Parathyroid adenoma (tissue), 2 donors: ENCODE data around the gene RAB3GAP1.

ENCODE experiments used
- H2AFZ ChIP-seq: fragments of 300-600 bp; sonication (generic); one replicate; pipeline ENCODE4 v1.7.0; 2017; ENCODE audit warnings: antibody characterized with exemption, mild to moderate bottlenecking
- H3K27ac ChIP-seq: fragments of 300-600 bp; sonication (generic); one replicate; pipeline ENCODE4 v1.7.0; 2017
- H3K27me3 ChIP-seq: fragments of 300-600 bp; sonication (generic); one replicate; pipeline ENCODE4 v1.7.0; 2017; ENCODE audit warnings: low read length; ENCODE audit not compliant: control insufficient read depth, insufficient read depth
- H3K36me3 ChIP-seq: fragments of 300-600 bp; sonication (generic); one replicate; pipeline ENCODE4 v1.7.0; 2017; ENCODE audit warnings: low read length; ENCODE audit not compliant: control insufficient read depth, insufficient read depth
- H3K4me1 ChIP-seq: fragments of 300-600 bp; sonication (generic); one replicate; pipeline ENCODE4 v1.7.0; 2017; ENCODE audit warnings: control low read depth
- H3K4me2 ChIP-seq: fragments of 300-600 bp; sonication (generic); one replicate; pipeline ENCODE4 v1.7.0; 2017; ENCODE audit warnings: low read length
- H3K4me3 ChIP-seq: fragments of 300-600 bp; sonication (generic); one replicate; pipeline ENCODE4 v1.7.0; 2017; ENCODE audit warnings: low read depth, low read length
- H3K79me2 ChIP-seq: fragments of 300-600 bp; sonication (generic); one replicate; pipeline ENCODE4 v1.7.0; 2017; ENCODE audit warnings: control low read depth
- H3K9ac ChIP-seq: fragments of 300-600 bp; sonication (generic); one replicate; pipeline ENCODE4 v1.7.0; 2017; ENCODE audit warnings: mild to moderate bottlenecking
- H3K9me3 ChIP-seq: fragments of 300-600 bp; sonication (generic); one replicate; pipeline ENCODE4 v1.7.0; 2017; ENCODE audit warnings: low read length; ENCODE audit not compliant: control insufficient read depth
- CTCF ChIP-seq: fragments of 300-600 bp; sonication (generic); IDR thresholded peaks from one replicate; pipeline ENCODE4 v1.7.0; 2017; ENCODE audit warnings: antibody characterized with exemption, mild to moderate bottlenecking
- donor health status: primary hyperparathyroidism.

The RAB3GAP1 gene

DNA sequence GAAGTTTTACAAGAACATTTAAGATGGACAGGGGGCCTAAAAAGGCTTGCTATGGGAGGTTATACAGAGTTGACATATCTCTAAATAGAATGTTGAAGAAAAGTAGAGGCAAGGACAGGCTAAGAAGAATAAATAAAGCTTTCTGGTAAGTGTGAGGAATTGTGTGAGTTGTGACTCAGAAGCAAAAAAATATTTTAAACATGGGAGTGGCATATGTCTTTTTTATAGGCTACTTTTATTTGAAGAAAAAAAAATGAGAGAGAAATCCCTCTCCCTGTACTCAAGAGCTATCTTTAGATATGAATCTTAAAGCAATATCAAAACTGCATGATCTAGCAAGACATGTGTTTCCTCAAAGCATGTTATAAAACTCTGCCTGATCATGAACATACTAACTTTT lies 41.1 kb downstream of the RAB3GAP1 start:
- Histone ChIP-seq H3K9me3 (no peaks in the 10 kb centered on the region), H3K36me3 (no peaks in the 10 kb centered on the region), H3K4me1 (no peaks in the 10 kb centered on the region), H3K9ac (no peak overlapping the region), H3K27ac (no peak overlapping the region), H3K4me3 (no peak overlapping the region), H3K27me3 (no peaks in the 10 kb centered on the region), H2AFZ (no peak overlapping the region), H3K79me2 (peaks cover 8% of the 10 kb centered on the region), H3K4me2 (no peak overlapping the region)
- no peak for TF ChIP-seq CTCF

DNA sequence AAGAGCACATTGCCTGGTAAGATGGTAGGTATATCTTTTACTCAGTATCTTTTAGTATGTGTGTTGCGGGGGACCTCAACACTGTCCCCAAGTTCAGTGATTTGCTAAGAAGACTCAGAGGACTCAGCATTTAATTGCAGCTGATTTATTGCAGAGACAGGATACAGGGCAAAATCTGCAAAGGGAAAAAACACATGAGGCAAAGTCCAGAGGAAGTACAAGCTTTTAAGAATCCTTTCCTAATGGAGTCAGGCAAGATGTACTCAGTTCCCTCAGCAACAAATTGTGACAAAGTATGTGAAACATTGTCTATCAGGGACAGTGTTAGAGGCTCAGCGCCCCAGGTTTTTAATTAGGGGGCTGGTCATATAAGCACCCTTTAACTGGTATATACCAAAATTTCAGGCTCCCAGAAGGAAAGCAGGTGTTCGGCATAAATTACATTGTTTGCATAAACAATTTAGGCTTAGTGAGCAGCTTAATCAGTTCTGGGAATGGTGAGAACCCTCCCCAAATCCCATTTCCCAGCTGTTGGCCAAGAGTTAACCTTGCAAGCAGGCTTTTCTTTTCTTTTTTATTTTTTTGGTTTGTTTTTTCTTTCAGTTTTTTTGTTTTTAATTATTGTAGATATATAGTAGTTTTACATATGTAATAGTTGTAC lies 41.7 kb downstream of the RAB3GAP1 start:
- Histone ChIP-seq H3K36me3 (no peaks in the 10 kb centered on the region), H3K4me3 (no peak overlapping the region), H3K9me3 (no peaks in the 10 kb centered on the region), H3K9ac (no peak overlapping the region), H3K27ac (no peak overlapping the region), H3K4me2 (no peak overlapping the region), H3K27me3 (no peaks in the 10 kb centered on the region), H2AFZ (no peak overlapping the region), H3K79me2 (peaks cover 7% of the 10 kb centered on the region), H3K4me1 (no peaks in the 10 kb centered on the region)
- TF ChIP-seq CTCF: no peak

DNA sequence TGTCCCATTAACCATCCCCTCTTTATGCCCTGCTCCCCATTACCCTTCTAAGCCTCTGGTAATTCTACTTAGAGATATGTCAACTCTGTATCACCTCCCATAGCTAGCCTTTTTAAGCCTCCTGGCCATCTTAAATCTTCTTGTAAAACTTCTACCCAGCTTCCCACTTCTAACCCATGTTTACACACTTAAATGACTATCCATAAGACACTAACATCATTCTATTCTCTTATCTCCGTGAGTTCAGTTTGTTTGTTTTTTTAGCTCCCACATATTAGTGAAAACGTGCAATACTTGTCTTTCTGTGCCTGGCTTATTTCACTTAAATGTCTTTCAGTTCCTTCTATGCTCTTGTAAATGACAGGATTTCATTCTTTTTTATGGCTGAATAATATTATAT lies 42.4 kb downstream of the RAB3GAP1 start:
- H3K9me3 ChIP-seq: no peaks in the 10 kb centered on the region
- no peak overlapping the region for H3K27ac ChIP-seq
- TF ChIP-seq CTCF: no peak
- no peaks in the 10 kb centered on the region for H3K36me3 ChIP-seq
- no peak overlapping the region for H3K4me3 ChIP-seq
- H3K4me2 ChIP-seq: no peak overlapping the region
- H3K79me2 ChIP-seq: peaks cover 3% of the 10 kb centered on the region
- no peaks in the 10 kb centered on the region for H3K27me3 ChIP-seq
- H2AFZ ChIP-seq: no peak overlapping the region
- H3K4me1 ChIP-seq: no peaks in the 10 kb centered on the region
- no peak overlapping the region for H3K9ac ChIP-seq

- H3K27ac ChIP-seq: no peak overlapping the region
These were observed 43.5 kb downstream of the RAB3GAP1 start for GRCh38 chr2:135095591-135095990.

More at GRCh38 chr2:135095591-135095990, 43.5 kb downstream of the RAB3GAP1 start:
- TF ChIP-seq CTCF: no peak
- H3K27me3 ChIP-seq: no peaks in the 10 kb centered on the region
- H3K36me3 ChIP-seq: no peaks in the 10 kb centered on the region
- no peaks in the 10 kb centered on the region for H3K9me3 ChIP-seq
- no peaks in the 10 kb centered on the region for H3K79me2 ChIP-seq
- H3K9ac ChIP-seq: no peak overlapping the region
- no peak overlapping the region for H3K4me2 ChIP-seq
- H2AFZ ChIP-seq: no peak overlapping the region
- H3K4me1 ChIP-seq: no peaks in the 10 kb centered on the region
- H3K4me3 ChIP-seq: no peak overlapping the region
